Measurements from ENCODE around the gene PTPRD. TPM values are rescaled to one million over a fixed set of nuclear protein-coding genes. Genes with fewer than 3 reads are reported as not detected.

Gene PTPRD
- total RNA-seq, 1 donor, result 11.5 TPM

- no peak overlapping the region for H3K4me3 ChIP-seq (ENCODE audit: low read depth, low read length)
- TF ChIP-seq, protein P1, sequence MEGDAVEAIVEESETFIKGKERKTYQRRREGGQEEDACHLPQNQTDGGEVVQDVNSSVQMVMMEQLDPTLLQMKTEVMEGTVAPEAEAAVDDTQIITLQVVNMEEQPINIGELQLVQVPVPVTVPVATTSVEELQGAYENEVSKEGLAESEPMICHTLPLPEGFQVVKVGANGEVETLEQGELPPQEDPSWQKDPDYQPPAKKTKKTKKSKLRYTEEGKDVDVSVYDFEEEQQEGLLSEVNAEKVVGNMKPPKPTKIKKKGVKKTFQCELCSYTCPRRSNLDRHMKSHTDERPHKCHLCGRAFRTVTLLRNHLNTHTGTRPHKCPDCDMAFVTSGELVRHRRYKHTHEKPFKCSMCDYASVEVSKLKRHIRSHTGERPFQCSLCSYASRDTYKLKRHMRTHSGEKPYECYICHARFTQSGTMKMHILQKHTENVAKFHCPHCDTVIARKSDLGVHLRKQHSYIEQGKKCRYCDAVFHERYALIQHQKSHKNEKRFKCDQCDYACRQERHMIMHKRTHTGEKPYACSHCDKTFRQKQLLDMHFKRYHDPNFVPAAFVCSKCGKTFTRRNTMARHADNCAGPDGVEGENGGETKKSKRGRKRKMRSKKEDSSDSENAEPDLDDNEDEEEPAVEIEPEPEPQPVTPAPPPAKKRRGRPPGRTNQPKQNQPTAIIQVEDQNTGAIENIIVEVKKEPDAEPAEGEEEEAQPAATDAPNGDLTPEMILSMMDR (IDR thresholded peaks at IDR 0.05; ENCODE audit: insufficient read depth, low read length), result no peak
- DNase-seq (ENCODE audit: low read depth), result no peak
Observed at GRCh38 chr9:9674461-9674860, 938.3 kb downstream of the PTPRD start.

- DNase-seq (ENCODE audit: low read depth), result no peak
- TF ChIP-seq, protein P1 (IDR thresholded peaks at IDR 0.05; ENCODE audit: insufficient read depth, low read length), result no peak
- H3K4me3 ChIP-seq (ENCODE audit: low read depth, low read length), result no peak overlapping the region
Observed at GRCh38 chr9:9670454-9670853, 942.3 kb downstream of the PTPRD start.

- TF ChIP-seq, protein P1 (IDR thresholded peaks at IDR 0.05; ENCODE audit: insufficient read depth, low read length), result no peak
- DNase-seq (ENCODE audit: low read depth), result no peak
Observed at GRCh38 chr9:9645006-9645405, 967.8 kb downstream of the PTPRD start.

DNA sequence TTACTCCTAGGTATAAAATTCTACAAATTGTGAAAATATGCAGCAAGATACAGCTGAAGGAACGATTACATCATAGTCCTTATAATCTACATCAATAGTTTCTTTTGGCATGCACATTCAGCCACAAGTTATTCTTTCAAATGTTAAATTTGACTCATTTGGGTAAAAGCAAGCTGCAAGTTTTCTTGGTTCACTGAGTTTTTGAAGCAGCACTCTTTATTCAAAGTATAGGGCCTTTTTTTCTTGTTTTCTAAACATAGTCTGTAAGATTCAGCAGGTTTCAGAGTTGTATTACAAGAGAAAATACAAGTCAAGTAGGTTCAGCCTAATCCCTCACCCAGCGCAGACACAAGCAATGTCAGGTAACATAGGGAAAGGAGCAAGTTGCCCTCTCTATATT lies 981.5 kb downstream of the PTPRD start:
- TF ChIP-seq, protein P1 (IDR thresholded peaks at IDR 0.05; ENCODE audit: insufficient read depth, low read length), result no peak
- no peak overlapping the region for H3K4me3 ChIP-seq (ENCODE audit: low read depth, low read length)
- DNase-seq (ENCODE audit: low read depth), result peak; percentile 0

More at GRCh38 chr9:9645006-9645405, 967.8 kb downstream of the PTPRD start:
- no peak overlapping the region for H3K4me3 ChIP-seq (ENCODE audit: low read depth, low read length)

GRCh38 chr9:9625248-9625647 lies 987.6 kb downstream of the PTPRD start:
- no peak for DNase-seq (ENCODE audit: low read depth)
- H3K4me3 ChIP-seq (ENCODE audit: low read depth, low read length), result no peak overlapping the region
- TF ChIP-seq, protein P1 (IDR thresholded peaks at IDR 0.05; ENCODE audit: insufficient read depth, low read length), result no peak

- TF ChIP-seq, protein P1 (IDR thresholded peaks at IDR 0.05; ENCODE audit: insufficient read depth, low read length), result no peak
- H3K4me3 ChIP-seq (ENCODE audit: low read depth, low read length), result no peak overlapping the region
- no peak for DNase-seq (ENCODE audit: low read depth)
Observed at GRCh38 chr9:9623506-9623905, 989.3 kb downstream of the PTPRD start.

DNA sequence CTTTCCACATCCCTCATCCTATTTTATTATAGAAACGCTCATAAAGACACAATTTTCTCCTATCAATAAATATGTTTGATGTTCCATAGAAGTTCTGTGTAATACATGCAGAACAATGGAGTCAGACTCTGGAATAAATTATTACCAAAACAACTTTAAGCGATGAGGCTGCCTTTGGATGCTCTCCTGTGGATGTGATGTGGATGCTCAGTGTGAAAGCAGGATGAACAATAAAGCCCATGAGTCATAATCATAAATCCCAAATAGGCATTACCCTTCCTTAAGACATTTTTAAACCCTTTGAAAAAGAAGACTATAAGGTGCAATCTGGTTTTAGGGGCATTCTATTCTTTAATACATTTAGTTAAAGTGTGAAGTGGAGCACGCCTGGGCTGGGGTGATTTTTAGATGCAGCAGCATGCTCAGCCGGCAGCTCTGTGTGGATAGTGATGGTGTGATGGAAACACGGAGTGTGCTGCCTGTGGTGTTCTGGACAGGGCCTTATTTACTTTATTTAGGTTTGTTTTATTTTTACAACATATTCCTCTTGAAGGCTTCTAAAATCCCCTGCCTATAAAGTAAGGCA lies 991.4 kb downstream of the PTPRD start:
- no peak for DNase-seq (ENCODE audit: low read depth)
- TF ChIP-seq, protein P1 (IDR thresholded peaks at IDR 0.05; ENCODE audit: insufficient read depth, low read length), result no peak
- no peak overlapping the region for H3K4me3 ChIP-seq (ENCODE audit: low read depth, low read length)
